Activated CD4-positive, alpha-beta T cell treated with anti-CD3 and anti-CD28 coated beads, Interleukin-2, amount 50 U/mL, for 4 hours (primary cell): Measurements from ENCODE around the gene VSIR.

Source experiments
- DNase-seq, 2 experiments: peaks; one replicate each; pipeline ENCODE4 v3.0.0-alpha.2; 2020

VSIR gene

GRCh38 chr10:71727105-71727737, 46.1 kb downstream of the VSIR start:
- DNase-seq = peak; percentile 48 to 63

GRCh38 chr10:71726580-71727104, 46.7 kb downstream of the VSIR start:
- DNase-seq = peak; percentile 34 to 35

- peak; percentile 77 to 84 for DNase-seq
Measured at GRCh38 chr10:71725998-71726579, 47.2 kb downstream of the VSIR start.

GRCh38 chr10:71725249-71725648, 48.1 kb downstream of the VSIR start:
- no peak for DNase-seq

GRCh38 chr10:71724539-71724938, 48.8 kb downstream of the VSIR start:
- no peak for DNase-seq

GRCh38 chr10:71723311-71723710, 50.0 kb downstream of the VSIR start:
- no peak for DNase-seq

GRCh38 chr10:71722849-71723248, 50.5 kb downstream of the VSIR start:
- DNase-seq = no peak

GRCh38 chr10:71721313-71721712, 52.0 kb downstream of the VSIR start:
- DNase-seq = no peak

GRCh38 chr10:71720288-71720687, 53.0 kb downstream of the VSIR start:
- DNase-seq = no peak

- DNase-seq = no peak
Measured at GRCh38 chr10:71719464-71720201, 53.7 kb downstream of the VSIR start, which contains the start of gene C10orf105. C10orf105 (minus strand) TSS chr10:71719778; CDS start chr10:71716337, 3,441 bp downstream.

- no peak for DNase-seq
Measured at GRCh38 chr10:71719042-71719441, 54.3 kb downstream of the VSIR start.

- DNase-seq = no peak
Measured at GRCh38 chr10:71718165-71718698, 55.1 kb downstream of the VSIR start.

- no peak for DNase-seq
Measured at GRCh38 chr10:71717551-71717951, 55.8 kb downstream of the VSIR start.

- no peak for DNase-seq
Measured at GRCh38 chr10:71717056-71717455, 56.3 kb downstream of the VSIR start.

GRCh38 chr10:71716426-71716825, 56.9 kb downstream of the VSIR start:
- no peak for DNase-seq

- DNase-seq = no peak
Measured at GRCh38 chr10:71715860-71716259, 57.5 kb downstream of the VSIR start.

GRCh38 chr10:71715026-71715425, 58.3 kb downstream of the VSIR start:
- DNase-seq = no peak

GRCh38 chr10:71714592-71714991, 58.7 kb downstream of the VSIR start:
- DNase-seq = no peak

GRCh38 chr10:71714031-71714410, 59.3 kb downstream of the VSIR start:
- no peak for DNase-seq

- DNase-seq = peak; percentile 23 to 24
Measured at GRCh38 chr10:71713135-71714030, 59.9 kb downstream of the VSIR start.

- DNase-seq = no peak
Measured at GRCh38 chr10:71712572-71713134, 60.7 kb downstream of the VSIR start.

- DNase-seq = no peak
Measured at GRCh38 chr10:71712170-71712569, 61.1 kb downstream of the VSIR start.
